Astrocyte of the cerebellum (primary cell): Measurements from ENCODE around the gene ACYP2.
"Not testable (repeated sequence)": the region's sequence is repeated elsewhere in the genome, so short reads cannot be mapped to it uniquely, and the experiment has no call there.

ENCODE experiments used
- DNase-seq: peaks from one replicate; pipeline ENCODE4 v3.0.0-alpha.2; 2011; ENCODE audit warnings: low read depth
- H3K4me3 ChIP-seq: 2 replicates; pipeline ENCODE4 v1.5.1; 2011; ENCODE audit warnings: mild to moderate bottlenecking, low read depth, low read length, moderate library complexity
- CTCF ChIP-seq: IDR thresholded peaks from 2 replicates; pipeline ENCODE4 v1.5.1; 2012; ENCODE audit warnings: low read length, low read depth, moderate library complexity, mild to moderate bottlenecking; ENCODE audit errors: missing control alignments
- in situ Hi-C: cut with HindIII; loops from 2 replicates; pipeline ENCODE4 v1.10.0; 2017; ENCODE audit warnings: low sequenced_read_pairs

ACYP2 gene

GRCh38 chr2:54107455-54107764 lies 8.0 kb upstream of the ACYP2 start:
- TF ChIP-seq CTCF = no peak
- H3K4me3 ChIP-seq = no peak overlapping the region
- no peak for DNase-seq
- in situ Hi-C loops = loop anchor here (5.0 kb wide), 1 partner anchor 55 kb away; no protein-coding TSS in a partner anchor

DNA sequence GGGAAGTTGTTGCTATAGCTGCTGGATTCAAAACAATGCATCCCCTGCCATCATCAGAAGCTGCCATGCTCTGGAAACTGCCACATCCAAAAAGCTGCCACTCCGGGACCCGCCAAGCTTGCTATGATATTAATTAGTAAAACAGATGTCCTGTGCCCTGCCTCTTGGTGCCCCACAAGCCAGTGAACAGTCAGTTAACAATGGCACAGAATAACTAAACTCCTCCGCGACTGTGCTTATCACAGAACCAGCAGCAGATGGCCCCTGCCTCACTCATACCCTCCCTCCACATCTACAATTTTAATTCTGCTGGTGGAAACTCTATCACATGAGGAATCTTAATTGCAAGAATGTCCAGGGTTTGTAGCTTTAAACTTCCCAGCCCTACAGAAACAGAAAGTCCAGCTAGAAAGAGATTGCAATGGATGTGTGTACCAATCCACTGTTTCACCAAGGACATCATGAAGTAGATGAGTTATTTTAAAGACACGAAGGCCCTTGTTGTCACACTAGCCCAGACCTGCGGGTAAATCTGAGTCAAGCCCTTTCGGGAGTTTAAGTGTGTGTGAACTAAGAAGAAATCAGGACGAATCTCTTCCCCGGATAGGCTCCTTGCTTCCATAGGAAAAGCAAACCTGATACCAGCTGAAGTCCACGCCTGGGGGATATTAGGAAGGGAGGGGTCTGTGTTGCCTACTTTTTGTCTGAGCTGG lies 7.4 kb upstream of the ACYP2 start:
- no peak for TF ChIP-seq CTCF
- DNase-seq = no peak

DNA sequence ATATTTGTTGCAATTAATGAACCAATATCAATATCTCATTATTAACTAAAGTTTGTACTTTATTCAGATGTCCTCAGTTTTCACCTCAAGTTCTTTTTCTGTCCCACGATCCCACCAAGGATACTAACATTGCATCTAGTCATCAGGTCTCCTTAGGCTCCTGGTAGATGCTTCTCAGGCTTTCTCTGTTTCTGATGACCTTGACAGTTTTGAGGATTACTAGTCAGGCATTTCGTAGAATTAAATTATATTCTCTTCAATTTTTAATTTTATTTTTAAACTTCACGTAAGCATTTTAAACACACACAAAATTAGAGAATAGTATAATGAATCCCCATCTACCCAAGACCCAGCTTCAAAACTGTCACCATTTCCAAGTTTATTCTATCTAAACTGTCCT lies 5.6 kb upstream of the ACYP2 start:
- TF ChIP-seq CTCF = no peak
- in situ Hi-C loops = loop anchor here (5.0 kb wide), 1 partner anchor 52 kb away; no protein-coding TSS in a partner anchor
- H3K4me3 ChIP-seq = no peak overlapping the region
- no peak for DNase-seq

More for the DNA sequence above, 7.4 kb upstream of the ACYP2 start:
- no peak overlapping the region for H3K4me3 ChIP-seq
- in situ Hi-C loops = loop anchor here (5.0 kb wide), 1 partner anchor 54 kb away; no protein-coding TSS in a partner anchor

- peak overlapping the region; percentile 78 for H3K4me3 ChIP-seq
- in situ Hi-C loops = not testable (repeated sequence)
Observed at GRCh38 chr2:54114479-54114878, 936 bp upstream of the ACYP2 start.

GRCh38 chr2:54114936-54115283 lies 505 bp upstream of the ACYP2 start:
- peak overlapping the region; percentile 78 for H3K4me3 ChIP-seq
- DNase-seq = no peak
- no peak for TF ChIP-seq CTCF
- in situ Hi-C loops = no loop called here

More at GRCh38 chr2:54114479-54114878, 936 bp upstream of the ACYP2 start:
- DNase-seq = not testable (repeated sequence)

- in situ Hi-C loops, DNase-seq, H3K4me3 ChIP-seq: not testable (repeated sequence)
Observed at GRCh38 chr2:54116598-54116997, 1.2 kb downstream of the ACYP2 start.

- TF ChIP-seq CTCF = no peak
- no peak overlapping the region for H3K4me3 ChIP-seq
- in situ Hi-C loops = no loop called here
- no peak for DNase-seq
Observed at GRCh38 chr2:54120950-54121349, 5.5 kb downstream of the ACYP2 start.
